HUES64 (cell line): ENCODE measurements around the gene STRA8.
A peak's percentile ranks its signal among the peaks of the same experiment; 100 is the strongest.
"Not testable (repeated sequence)": the region's sequence is repeated elsewhere in the genome, so short reads cannot be mapped to it uniquely, and the experiment has no call there.

Source experiments
- H3K27ac ChIP-seq: 2 replicates; pipeline ENCODE4 v1.7.0; 2013; ENCODE audit warnings: low read depth, low read length, inconsistent platforms
- H3K27me3 ChIP-seq: 2 replicates; pipeline ENCODE4 v1.6.1; 2013; ENCODE audit warnings: mild to moderate bottlenecking, low read length; ENCODE audit not compliant: insufficient read depth
- H3K36me3 ChIP-seq: 2 replicates; pipeline ENCODE4 v1.6.1; 2013; ENCODE audit warnings: mild to moderate bottlenecking, low read length; ENCODE audit not compliant: insufficient read depth
- H3K4me1 ChIP-seq: 2 replicates; pipeline ENCODE4 v1.6.1; 2013; ENCODE audit warnings: mild to moderate bottlenecking, low read length, moderate library complexity; ENCODE audit not compliant: insufficient read depth
- H3K4me3 ChIP-seq: 2 replicates; pipeline ENCODE4 v1.5.1; 2013; ENCODE audit warnings: mild to moderate bottlenecking, low read length, moderate library complexity
- H3K9ac ChIP-seq: 2 replicates; pipeline ENCODE4 v1.6.1; 2013; ENCODE audit warnings: mild to moderate bottlenecking, low read depth, low read length
- H3K9me3 ChIP-seq: 2 replicates; pipeline ENCODE4 v1.6.1; 2013; ENCODE audit warnings: low read depth, low read length; ENCODE audit not compliant: insufficient read depth
- WGBS: fragments of 150-250, 120-280 bp; methylation state at CpG from one replicate; pipeline ENCODE4 v1.1.7; 2013; ENCODE audit warnings: missing lambda C conversion rate; 5-methylcytosine and 5-hydroxymethylcytosine counted together

STRA8 gene

GRCh38 chr7:135206941-135207391 is 26.7 kb upstream of the STRA8 start:
- 95% methylated on average over 7 of the region's 7 CpGs for WGBS
- H3K4me3 ChIP-seq, result no peak overlapping the region
- H3K9me3 ChIP-seq, result no peaks in the 10 kb centered on the region
- peaks cover 10% of the 10 kb centered on the region for H3K36me3 ChIP-seq
- no peak overlapping the region for H3K27ac ChIP-seq
- no peak overlapping the region for H3K9ac ChIP-seq
- no peaks in the 10 kb centered on the region for H3K4me1 ChIP-seq
- H3K27me3 ChIP-seq, result peaks cover 9% of the 10 kb centered on the region

DNA sequence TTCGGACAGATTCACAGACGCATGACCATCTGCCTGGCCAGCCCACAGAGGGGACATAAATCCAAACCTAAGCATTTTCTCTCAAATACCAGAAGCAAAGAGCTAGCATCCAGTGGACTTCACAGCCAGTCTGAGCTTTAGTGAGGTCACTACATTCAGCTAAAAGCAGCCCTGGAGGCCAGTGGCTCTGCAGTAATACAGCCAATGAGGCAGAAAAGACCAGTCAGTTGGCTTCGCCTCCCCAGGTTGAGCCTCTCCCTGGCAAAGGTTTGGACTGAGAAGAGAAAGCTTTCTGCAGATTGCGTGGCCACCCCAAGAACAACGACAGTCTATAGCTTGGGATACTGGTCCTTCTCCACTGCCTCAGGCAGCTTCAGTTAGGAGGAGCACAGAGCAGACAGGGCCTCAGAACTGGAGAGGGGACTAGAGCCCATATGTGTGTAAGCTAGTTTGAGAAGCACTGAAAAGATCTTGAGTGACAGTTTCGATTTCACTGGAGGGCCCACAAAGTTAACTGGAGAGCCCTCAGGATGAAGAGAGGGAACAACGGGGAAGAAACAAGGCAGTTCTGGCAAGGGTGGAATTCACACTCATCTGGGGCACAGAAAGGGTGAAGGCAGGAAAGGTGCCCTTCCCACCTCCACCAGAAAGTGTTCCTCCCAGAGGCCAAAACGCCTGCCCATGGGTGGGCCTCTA is 26.1 kb upstream of the STRA8 start:
- Histone ChIP-seq H3K9ac (no peak overlapping the region), H3K9me3 (no peaks in the 10 kb centered on the region), H3K27ac (no peak overlapping the region), H3K4me3 (no peak overlapping the region), H3K36me3 (peaks cover 10% of the 10 kb centered on the region), H3K4me1 (no peaks in the 10 kb centered on the region), H3K27me3 (peaks cover 9% of the 10 kb centered on the region)
- WGBS, result 92% methylated on average over 8 of the region's 8 CpGs

- 94% methylated on average over 6 of the region's 6 CpGs for WGBS
- Histone ChIP-seq H3K9ac (no peak overlapping the region), H3K27ac (no peak overlapping the region), H3K4me3 (no peak overlapping the region), H3K9me3 (no peaks in the 10 kb centered on the region), H3K4me1 (no peaks in the 10 kb centered on the region), H3K27me3 (peaks cover 9% of the 10 kb centered on the region), H3K36me3 (peaks cover 5% of the 10 kb centered on the region)
Observed at GRCh38 chr7:135208102-135208793, 25.4 kb upstream of the STRA8 start.

GRCh38 chr7:135209225-135209834 is 24.3 kb upstream of the STRA8 start:
- no peak overlapping the region for H3K27ac ChIP-seq
- no peak overlapping the region for H3K4me3 ChIP-seq
- peaks cover 4% of the 10 kb centered on the region; the same call in 1 of the 2 replicates for H3K36me3 ChIP-seq
- H3K9me3 ChIP-seq, result no peaks in the 10 kb centered on the region
- no peak overlapping the region for H3K9ac ChIP-seq
- H3K4me1 ChIP-seq, result no peaks in the 10 kb centered on the region
- WGBS, result 98% methylated on average over 6 of the region's 7 CpGs
- H3K27me3 ChIP-seq, result peaks cover 9% of the 10 kb centered on the region

GRCh38 chr7:135210888-135211178 is 22.8 kb upstream of the STRA8 start:
- H3K27ac ChIP-seq, result no peak overlapping the region
- H3K4me1 ChIP-seq, result no peaks in the 10 kb centered on the region

GRCh38 chr7:135211179-135211945 is 22.3 kb upstream of the STRA8 start, which contains the start of gene WDR91:
Gene WDR91 (minus strand): TSS chr7:135211526. CDS start chr7:135211502, 24 bp downstream.
- Histone ChIP-seq H3K9me3 (no peaks in the 10 kb centered on the region), H3K27me3 (peaks cover 9% of the 10 kb centered on the region), H3K4me1 (no peaks in the 10 kb centered on the region), H3K36me3 (no peaks in the 10 kb centered on the region), H3K4me3 (peak within 1 kb of the TSS; percentile 93), H3K27ac (0 out of 2 replicates have a peak within 1 kb of the TSS, but pooled peaks have one; percentile 61), H3K9ac (peak within 1 kb of the TSS; percentile 86)
- under 1% methylated on average over 82 of the region's 82 CpGs for WGBS

More at GRCh38 chr7:135210888-135211178, 22.8 kb upstream of the STRA8 start:
- Histone ChIP-seq H3K9ac (peak overlapping the region; percentile 79), H3K27me3 (peaks cover 9% of the 10 kb centered on the region), H3K36me3 (no peaks in the 10 kb centered on the region), H3K9me3 (no peaks in the 10 kb centered on the region), H3K4me3 (peak overlapping the region; percentile 93)
- 10% methylated on average over 13 of the region's 13 CpGs for WGBS

GRCh38 chr7:135211946-135212685 is 21.5 kb upstream of the STRA8 start:
- H3K4me1 ChIP-seq, H3K36me3 ChIP-seq, H3K27me3 ChIP-seq, H3K9me3 ChIP-seq: not testable (repeated sequence)
- peak overlapping the region; percentile 93 for H3K4me3 ChIP-seq
- H3K27ac ChIP-seq, result 0 out of 2 replicates have a peak overlapping the region, but pooled peaks have one; percentile 61
- 72% methylated on average over 30 of the region's 30 CpGs for WGBS
- H3K9ac ChIP-seq, result peak overlapping the region; percentile 86

- Histone ChIP-seq H3K9ac (no peak overlapping the region), H3K4me1 (no peaks in the 10 kb centered on the region), H3K4me3 (no peak overlapping the region), H3K27ac (no peak overlapping the region), H3K27me3 (peaks cover 9% of the 10 kb centered on the region), H3K9me3 (no peaks in the 10 kb centered on the region), H3K36me3 (no peaks in the 10 kb centered on the region)
- WGBS, result 84% methylated on average over 2 of the region's 2 CpGs
Observed at GRCh38 chr7:135213831-135214230, 19.8 kb upstream of the STRA8 start.

DNA sequence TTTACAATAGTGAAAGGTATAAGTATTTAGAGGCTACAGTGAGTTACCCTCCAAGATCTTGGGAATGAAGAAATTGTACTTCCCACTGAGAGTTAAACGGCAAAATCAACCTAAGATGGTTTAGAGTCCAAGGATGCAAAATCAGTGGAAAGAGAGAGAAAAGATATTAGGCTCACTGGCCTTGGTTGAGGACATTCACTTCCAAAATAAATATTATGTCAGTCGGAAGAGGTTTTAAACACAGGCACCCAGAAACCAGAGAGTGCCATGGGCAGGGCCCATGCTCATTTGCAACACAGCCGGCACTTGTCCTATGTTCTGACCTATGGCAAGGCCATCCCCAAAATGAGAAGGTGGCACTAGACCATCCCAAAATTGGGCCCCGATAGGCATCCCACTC is 18.5 kb upstream of the STRA8 start:
- no peak overlapping the region for H3K9ac ChIP-seq

GRCh38 chr7:135215698-135216097 is 17.9 kb upstream of the STRA8 start:
- Histone ChIP-seq H3K36me3 (no peaks in the 10 kb centered on the region), H3K4me1 (no peaks in the 10 kb centered on the region), H3K27ac (no peak overlapping the region), H3K9ac (no peak overlapping the region), H3K4me3 (no peak overlapping the region), H3K27me3 (peaks cover 3% of the 10 kb centered on the region), H3K9me3 (0 out of 2 replicates have a peak, but pooled peaks cover 2% of the 10 kb centered on the region)
- 85% methylated on average over 3 of the region's 3 CpGs for WGBS

More for the DNA sequence above, 18.5 kb upstream of the STRA8 start:
- Histone ChIP-seq H3K4me1 (no peaks in the 10 kb centered on the region), H3K9me3 (no peaks in the 10 kb centered on the region), H3K27me3 (peaks cover 9% of the 10 kb centered on the region), H3K4me3 (no peak overlapping the region), H3K27ac (no peak overlapping the region), H3K36me3 (no peaks in the 10 kb centered on the region)
- WGBS, result 94% methylated on average over 4 of the region's 4 CpGs
